AG08395 (cell line): ENCODE data around the gene MAGEA11.
"Not testable (repeated sequence)": the region's sequence is repeated elsewhere in the genome, so short reads cannot be mapped to it uniquely, and the experiment has no call there.

Experiments
- DNase-seq: peaks from one replicate; pipeline ENCODE4 v3.0.0; 2012; ENCODE audit warnings: mixed read lengths, low spot score

Gene MAGEA11

GRCh38 chrX:149718757-149719156 is 6.9 kb downstream of the MAGEA11 start:
- no peak for DNase-seq

DNA sequence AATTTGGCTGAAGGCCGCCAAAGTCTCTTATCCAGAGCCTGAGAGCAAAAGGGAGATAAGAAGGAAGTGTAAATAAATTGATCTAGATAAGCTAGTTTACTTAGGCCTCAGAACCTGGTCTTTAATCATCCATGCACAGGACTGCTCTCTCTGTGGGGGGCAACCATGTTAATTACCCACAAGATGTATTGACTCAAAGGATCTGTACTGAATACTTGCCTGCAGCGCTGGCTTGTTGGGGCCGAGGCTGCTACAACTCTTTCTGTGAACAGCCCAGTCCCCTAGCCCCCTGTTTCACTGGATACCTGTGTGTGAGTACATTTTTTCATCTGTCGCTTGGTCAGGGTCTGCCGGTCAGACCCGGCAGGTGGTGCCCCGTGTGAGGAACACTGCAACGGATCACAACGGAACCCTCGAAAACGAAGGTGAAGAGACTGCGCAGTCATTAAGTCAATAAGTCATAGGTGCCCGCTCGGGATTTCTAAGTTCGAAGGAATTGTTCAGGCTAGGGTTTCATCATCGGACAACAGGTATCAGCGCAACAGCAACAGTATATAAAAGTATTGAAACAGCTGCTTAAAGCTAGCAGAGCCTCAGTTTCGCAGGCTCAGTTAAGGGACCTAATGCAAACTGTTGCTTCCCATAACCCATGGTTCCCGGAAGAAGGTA is 8.3 kb downstream of the MAGEA11 start:
- DNase-seq, result no peak

DNA sequence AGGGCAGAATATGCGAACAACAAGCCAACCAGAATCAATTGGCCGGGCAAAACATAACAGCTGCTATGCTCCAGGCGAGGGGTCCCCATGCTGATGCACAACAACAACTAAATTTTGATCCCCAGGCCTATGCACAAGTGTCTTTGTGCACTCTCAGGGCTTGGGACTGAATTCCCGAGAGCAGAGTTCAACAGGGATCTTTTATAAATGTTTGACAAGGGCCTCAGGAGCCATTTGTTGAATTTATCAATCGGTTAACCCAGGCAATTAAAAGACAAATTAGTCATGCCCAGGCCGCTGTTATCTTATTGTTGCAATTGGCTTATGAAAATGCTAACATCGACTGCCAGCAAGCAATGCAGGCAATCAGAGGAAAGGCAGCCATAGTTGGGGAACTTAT is 9.4 kb downstream of the MAGEA11 start:
- not testable (repeated sequence) for DNase-seq

DNA sequence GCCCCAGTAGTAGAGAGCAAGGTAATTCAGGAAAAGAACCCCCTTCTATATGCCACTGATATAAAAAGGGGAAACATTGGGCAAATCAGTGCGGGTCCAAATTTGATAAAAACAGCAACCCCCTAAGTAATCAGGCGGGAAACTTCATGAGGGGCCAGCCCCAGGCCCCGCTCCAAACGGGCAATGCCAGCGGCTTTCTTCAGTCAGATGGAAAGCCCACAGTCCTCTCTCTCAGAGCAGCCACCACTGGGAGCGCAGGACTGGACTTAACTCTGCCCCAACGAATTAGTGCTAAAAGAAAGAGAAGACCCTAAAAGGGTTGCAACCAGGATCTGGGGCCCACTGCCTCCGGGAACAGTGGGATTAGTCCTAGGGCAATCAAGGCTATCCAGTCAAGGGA is 9.9 kb downstream of the MAGEA11 start:
- no peak for DNase-seq

DNA sequence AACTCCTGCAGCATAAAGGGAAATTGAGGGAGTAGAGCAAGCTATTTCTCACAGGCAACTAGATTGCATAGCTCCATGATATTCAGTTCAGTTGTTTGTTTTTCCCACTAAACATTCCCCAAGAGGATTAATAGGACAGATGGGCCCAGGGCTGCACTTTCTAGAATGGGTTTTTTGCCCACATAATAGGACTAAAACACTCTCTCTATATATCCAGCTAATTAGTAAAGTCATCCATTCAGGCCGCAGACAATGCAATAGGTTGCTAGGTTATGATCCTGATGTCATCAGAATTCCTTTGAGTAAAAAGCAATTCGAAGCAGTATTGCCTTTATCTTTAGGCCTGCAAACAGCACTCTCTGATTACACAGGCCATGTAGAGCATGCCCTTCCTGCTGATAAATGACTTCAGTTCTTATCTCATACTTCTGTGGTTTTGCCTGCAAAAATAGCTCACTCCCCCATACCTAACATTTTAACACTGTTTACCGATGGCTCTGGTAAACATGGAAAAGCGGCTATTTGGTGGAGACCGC is 11.8 kb downstream of the MAGEA11 start:
- DNase-seq, result not testable (repeated sequence)

DNA sequence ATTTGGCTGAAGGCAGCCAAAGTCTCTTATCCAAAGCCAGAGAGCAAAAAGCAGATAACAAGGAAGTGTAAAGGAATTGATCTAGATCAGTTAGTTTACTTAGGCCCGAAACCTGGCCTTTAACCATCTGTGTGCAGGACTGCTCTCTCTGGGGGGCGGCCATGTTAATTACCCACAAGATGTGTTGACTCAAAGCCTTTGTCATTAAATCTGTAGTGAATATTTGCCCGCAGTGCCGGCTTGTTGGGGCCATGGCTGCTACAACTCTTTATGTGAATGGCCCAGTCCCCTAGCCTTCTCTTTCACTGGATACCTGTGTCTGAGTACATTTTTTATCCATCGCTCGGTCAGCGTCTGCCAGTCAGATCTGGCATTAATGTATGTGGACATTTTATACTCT is 15.4 kb downstream of the MAGEA11 start:
- not testable (repeated sequence) for DNase-seq

GRCh38 chrX:149742269-149742668 is 30.4 kb downstream of the MAGEA11 start:
- DNase-seq, result not testable (repeated sequence)

GRCh38 chrX:149746390-149747007 is 34.6 kb downstream of the MAGEA11 start:
- DNase-seq, result not testable (repeated sequence)

GRCh38 chrX:149757206-149758067 is 45.6 kb downstream of the MAGEA11 start:
- no peak for DNase-seq

DNA sequence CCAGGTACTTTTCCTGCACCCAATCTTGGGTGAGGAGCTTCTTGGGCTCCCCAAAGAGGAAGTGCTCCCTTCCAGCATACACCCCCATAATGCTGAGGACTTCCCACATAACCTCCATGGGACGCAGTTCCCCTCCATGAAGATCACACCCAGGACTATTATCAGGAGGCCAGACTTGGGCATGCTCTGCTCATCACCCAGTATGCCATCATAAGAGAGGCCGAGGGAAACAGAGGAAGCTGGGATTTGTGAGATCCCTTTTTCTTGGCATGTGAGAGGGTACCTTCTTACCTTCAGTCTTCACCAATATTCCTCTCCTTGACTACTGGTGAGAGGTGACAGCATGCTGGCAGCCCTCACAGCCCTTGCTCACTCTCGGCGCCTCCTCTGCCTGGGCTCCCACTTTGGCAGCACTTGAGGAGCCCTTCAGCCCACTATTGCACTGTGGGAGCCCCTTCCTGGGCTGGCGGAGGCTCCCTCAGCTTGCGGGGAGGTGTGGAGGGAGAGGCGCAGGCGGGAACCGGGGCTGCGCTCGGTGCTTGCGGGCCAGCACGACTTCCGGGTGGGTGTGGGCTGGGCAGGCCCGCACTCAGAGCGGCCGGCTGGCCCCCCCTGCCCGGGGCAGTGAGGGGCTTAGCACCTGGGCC is 46.3 kb downstream of the MAGEA11 start:
- no peak for DNase-seq

DNA sequence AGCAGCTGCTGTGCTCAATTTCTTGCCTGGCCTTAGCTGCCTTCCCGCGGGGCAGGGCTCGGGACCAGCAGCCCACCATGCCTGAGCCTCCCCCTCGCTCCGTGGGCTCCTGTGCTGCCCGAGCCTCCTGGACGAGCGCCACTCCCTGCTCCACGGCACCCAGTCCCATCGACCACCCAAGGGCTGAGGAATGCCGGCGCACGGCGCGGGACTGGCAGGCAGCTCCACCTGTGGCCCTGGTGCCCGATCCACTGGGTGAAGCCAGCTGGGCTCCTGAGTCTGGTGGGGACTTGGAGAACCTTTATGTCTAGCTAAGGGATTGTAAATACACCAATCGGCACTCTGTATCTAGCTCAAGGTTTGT is 46.8 kb downstream of the MAGEA11 start:
- not testable (repeated sequence) for DNase-seq

DNA sequence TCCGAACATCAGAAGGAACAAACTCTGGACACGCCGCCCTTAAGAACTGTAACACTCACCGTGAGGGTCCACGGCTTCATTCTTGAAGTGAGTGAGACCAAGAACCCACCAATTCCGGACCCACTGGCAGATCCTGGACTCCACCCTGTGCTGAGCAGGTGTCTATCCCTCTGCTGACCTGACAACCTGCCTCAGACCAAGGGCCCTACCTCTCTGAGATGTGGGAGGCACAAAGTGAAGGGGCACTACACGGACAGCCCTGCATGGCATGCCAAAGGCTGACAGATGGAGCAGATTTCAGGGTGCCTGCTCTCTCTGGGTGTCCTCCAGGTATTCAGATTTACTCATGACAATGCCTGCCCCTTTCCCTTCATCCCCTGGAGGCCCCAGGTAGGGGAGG is 48.0 kb downstream of the MAGEA11 start:
- no peak for DNase-seq

DNA sequence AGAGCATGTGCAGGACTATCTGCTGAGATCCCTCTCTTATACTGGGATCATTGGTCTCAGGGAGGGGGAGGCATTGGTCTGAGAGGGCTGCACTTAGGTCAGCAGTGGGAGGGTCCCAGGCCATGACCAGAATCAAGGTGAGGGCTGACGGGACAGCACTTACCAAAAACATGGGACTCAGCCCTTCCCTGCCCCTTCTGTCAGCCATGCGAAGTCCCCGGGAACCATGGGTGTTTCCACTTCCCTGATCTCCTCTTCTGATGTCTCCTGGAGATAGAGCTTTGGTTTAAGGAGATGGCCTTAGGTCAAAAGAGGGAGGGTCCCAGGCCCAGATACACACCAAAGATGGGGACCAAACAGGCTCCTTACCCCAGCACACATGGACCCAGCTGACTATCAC is 49.1 kb downstream of the MAGEA11 start:
- no peak for DNase-seq

GRCh38 chrX:149761858-149762674 is 50.2 kb downstream of the MAGEA11 start:
- DNase-seq, result not testable (repeated sequence)

DNA sequence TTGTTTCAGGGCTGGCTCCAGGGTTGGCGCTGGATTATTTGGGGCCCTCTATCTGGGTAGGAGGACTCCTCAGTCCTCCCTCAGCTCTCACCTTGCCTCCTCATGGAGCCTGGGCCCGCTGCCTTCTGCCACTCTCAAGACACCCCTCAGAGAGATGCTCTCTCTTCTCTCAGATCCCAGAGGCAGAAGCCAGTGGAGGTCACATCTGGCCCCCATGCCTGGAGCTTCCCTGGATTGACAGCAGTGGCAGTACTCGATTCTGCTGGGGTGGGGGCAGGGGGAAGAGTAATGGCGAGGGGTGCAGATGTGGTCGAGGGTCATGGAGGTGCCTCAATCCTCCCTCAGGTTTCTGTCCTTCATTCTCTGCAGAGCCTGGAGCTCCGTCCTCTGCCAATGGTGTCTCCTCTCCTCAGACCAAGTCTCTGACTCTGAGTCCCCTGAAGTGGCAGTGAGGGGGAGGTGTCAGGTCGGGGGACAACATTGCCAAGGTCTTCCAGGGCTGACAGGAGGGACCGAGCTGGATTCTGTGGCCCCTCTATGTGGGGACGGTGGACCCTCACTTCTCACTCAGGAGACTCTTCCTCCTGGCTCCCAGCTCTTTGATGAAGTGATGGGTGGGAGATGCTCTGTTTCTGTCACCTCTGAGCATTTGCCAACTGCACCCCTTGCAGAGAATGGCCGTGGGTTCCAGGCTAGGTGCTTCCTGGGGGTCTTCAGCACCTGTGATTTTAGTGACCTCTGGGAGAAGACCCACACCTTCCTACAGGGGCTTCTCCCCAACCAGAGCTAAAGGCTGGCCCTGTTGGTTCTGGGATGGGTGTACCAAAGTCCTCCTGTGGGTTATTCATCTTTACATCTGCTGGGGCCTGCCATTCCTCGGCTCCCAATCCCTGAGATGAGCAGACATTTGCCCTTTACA is 51.1 kb downstream of the MAGEA11 start:
- no peak for DNase-seq
